Ovary (tissue), 9 donors: Measurements from ENCODE around the gene CEND1. TPM values are rescaled to one million over a fixed set of nuclear protein-coding genes. Genes with fewer than 3 reads are reported as not detected.

Experiments
- DNase-seq, 5 donors: peaks; one replicate each; pipeline ENCODE4 v3.0.0-alpha.2; 2019 to 2020
- H3K27ac ChIP-seq, 2 donors: fragments of 200-600 bp; one replicate each; pipeline versions ENCODE4 v1.5.1 to v1.8.0; 2019 to 2022
- H3K27me3 ChIP-seq: fragments of 200-600 bp; one replicate; pipeline ENCODE4 v1.8.0; 2022
- H3K36me3 ChIP-seq: fragments of 200-600 bp; sonication (generic); one replicate; pipeline ENCODE4 v1.5.1; 2019
- H3K4me1 ChIP-seq: one replicate; pipeline ENCODE4 v1.8.1; 2013; ENCODE audit warnings: mild to moderate bottlenecking, moderate library complexity; ENCODE audit not compliant: insufficient read depth
- H3K4me3 ChIP-seq: fragments of 200-600 bp; sonication (generic); one replicate; pipeline ENCODE4 v1.5.1; 2017
- H3K9me3 ChIP-seq, 2 donors: fragments of 200-600 bp in 1 of 2; sonication (generic) in 1 of 2; one replicate each; pipeline versions ENCODE4 v1.5.1 to v1.8.1; 2013 to 2019; ENCODE audit warnings: mild to moderate bottlenecking in 1 of 2, moderate library complexity in 1 of 2
- CTCF ChIP-seq, 3 donors: fragments of 450-650 bp in 2 of 3; fragments of 200-600 bp in 1 of 3; IDR thresholded peaks; one replicate each; pipeline versions ENCODE4 v1.5.1 to v1.8.0; 2016 to 2022; ENCODE audit warnings: antibody characterized with exemption in 3 of 3, mild to moderate bottlenecking in 1 of 3
- EP300 ChIP-seq: sonication (generic); formaldehyde crosslinking; IDR thresholded peaks from one replicate; pipeline ENCODE4 v1.6.1; 2017; ENCODE audit warnings: antibody characterized with exemption
- POLR2A ChIP-seq: fragments of 450-650 bp; IDR thresholded peaks from one replicate; pipeline ENCODE4 v1.6.1; 2017; ENCODE audit warnings: antibody characterized with exemption, mild to moderate bottlenecking, moderate library complexity
- WGBS, 3 donors: extraction: QIAGEN DNeasy Blood & Tissue Kit in 1 of 3; methylation state at CpG; one replicate each; pipeline versions ENCODE4 v1.1.5 to v1.1.7; 2013 to 2017; 5-methylcytosine and 5-hydroxymethylcytosine counted together
- intact Hi-C, 4 donors: fragments of 100-400 bp; cut with DNase I; formaldehyde crosslinking; loops; one replicate each; pipeline versions ENCODE4 v1.11.0 to v1.15.1; 2022 to 2023
- polyA plus RNA-seq, 2 donors: library from polyadenylated mRNA; stranded (reverse); fragments of 200-250 nt in 1 of 2; fragments of 350-450 nt in 1 of 2; fragmentation: Illumina TruSeq in 1 of 2; extraction: RNeasy Lipid Tissue Mini Kit (QIAGEN cat#74804) in 1 of 2; gene quantifications; one replicate each; pipeline ENCODE4 v1.2.3, GENCODE V29; 2013 to 2014
- total RNA-seq, 7 donors: library from RNA; depleted of rRNA in 2 of 7; stranded (reverse); fragments of >200 nt in 2 of 7; fragmentation: NEBNext Ultra II Directional in 3 of 7; extraction: Animal tissue kit (Norgen Biotek cat#: 25700) in 3 of 7; gene quantifications; one replicate each; pipeline versions ENCODE4 v1.1.0 to v1.2.4, GENCODE V29; 2016 to 2023
- donor health status: DM: no; HTN: no; CAD: no; lungs with moderate emphysema.
- donor health status: DM: no; HTN: no; CAD: no.
- donor health status: Bipolar disorder and iron deficiency.
- donor health status: DM: yes; HTN: yes; CAD: no.
- donor health status: DM: no; HTN: no; CAD: no.
- donor health status: DM: yes; HTN: yes; CAD: no.

The CEND1 gene
- total and polyA plus RNA-seq, 9 donors = 0.07 to 0.15 TPM; not detected in 7

- no peaks in the 10 kb centered on the region for H3K27me3 ChIP-seq
- no peaks in the 10 kb centered on the region for H3K36me3 ChIP-seq
- H3K4me3 ChIP-seq = no peak overlapping the region
- 69 to 78% (median 76%) methylated on average over 11 of the region's 11 CpGs for WGBS, 3 donors
- no peak for DNase-seq
- no peak overlapping the region for H3K27ac ChIP-seq
- TF ChIP-seq EP300 = no peak
- no peaks in the 10 kb centered on the region for H3K9me3 ChIP-seq
- H3K4me1 ChIP-seq = no peaks in the 10 kb centered on the region
- intact Hi-C loops = no loop called here
Measured at GRCh38 chr11:766106-766935, 23.6 kb downstream of the CEND1 start.

GRCh38 chr11:765802-766091 lies 24.1 kb downstream of the CEND1 start:
- no peak for DNase-seq
- no peaks in the 10 kb centered on the region for H3K9me3 ChIP-seq
- H3K27ac ChIP-seq = no peak overlapping the region
- H3K27me3 ChIP-seq = no peaks in the 10 kb centered on the region
- 95 to 96% (median 95%) methylated on average over 8 of the region's 8 CpGs for WGBS, 3 donors
- intact Hi-C loops = no loop called here
- H3K4me3 ChIP-seq = no peak overlapping the region
- no peaks in the 10 kb centered on the region for H3K4me1 ChIP-seq
- no peaks in the 10 kb centered on the region for H3K36me3 ChIP-seq
- TF ChIP-seq POLR2A = no peak
- no peak for TF ChIP-seq EP300
- no peak for TF ChIP-seq CTCF (IDR thresholded peaks at IDR 0.05)

- Histone ChIP-seq H3K4me1 (no peaks in the 10 kb centered on the region), H3K27ac (no peak overlapping the region), H3K9me3 (no peaks in the 10 kb centered on the region), H3K36me3 (no peaks in the 10 kb centered on the region), H3K4me3 (no peak overlapping the region), H3K27me3 (no peaks in the 10 kb centered on the region)
- TF ChIP-seq CTCF (IDR thresholded peaks at IDR 0.05) (peak in 2 of 3 donors; percentile 24 to 38), POLR2A (no peak)
- DNase-seq = peak in 3 of 5 donors; percentile 49 to 64 (median 51)
- intact Hi-C loops = no loop called here
- WGBS, 3 donors = 72 to 76% (median 74%) methylated on average over 19 of the region's 19 CpGs
Measured at GRCh38 chr11:765025-765801, 24.7 kb downstream of the CEND1 start.

- WGBS, 3 donors = 71 to 78% (median 73%) methylated on average over 18 of the region's 18 CpGs
- TF ChIP-seq POLR2A (no peak), CTCF (IDR thresholded peaks at IDR 0.05) (no peak), EP300 (no peak)
- no peak overlapping the region for H3K27ac ChIP-seq
- no peaks in the 10 kb centered on the region for H3K4me1 ChIP-seq
- H3K4me3 ChIP-seq = no peak overlapping the region
- no peaks in the 10 kb centered on the region for H3K9me3 ChIP-seq
- H3K27me3 ChIP-seq = no peaks in the 10 kb centered on the region
- no peak for DNase-seq
- intact Hi-C loops = no loop called here
- H3K36me3 ChIP-seq = no peaks in the 10 kb centered on the region
Measured at GRCh38 chr11:764322-765024, 25.4 kb downstream of the CEND1 start.
